GM04503 (cell line): Measurements from ENCODE around the gene P4HTM.
A peak's percentile ranks its signal among the peaks of the same experiment; 100 is the strongest.
"Not testable (repeated sequence)": the region's sequence is repeated elsewhere in the genome, so short reads cannot be mapped to it uniquely, and the experiment has no call there.

Experiments used
- DNase-seq: peaks from one replicate; pipeline ENCODE4 v3.0.0-alpha.2; 2012; ENCODE audit warnings: low read depth

Gene P4HTM

GRCh38 chr3:48985831-48986376 is 4.1 kb upstream of the P4HTM start:
- no peak for DNase-seq

- DNase-seq: no peak
Observed at GRCh38 chr3:48989126-48989795, 780 bp upstream of the P4HTM start.

GRCh38 chr3:48990636-48991469 is 812 bp downstream of the P4HTM start:
- DNase-seq: no peak

DNA sequence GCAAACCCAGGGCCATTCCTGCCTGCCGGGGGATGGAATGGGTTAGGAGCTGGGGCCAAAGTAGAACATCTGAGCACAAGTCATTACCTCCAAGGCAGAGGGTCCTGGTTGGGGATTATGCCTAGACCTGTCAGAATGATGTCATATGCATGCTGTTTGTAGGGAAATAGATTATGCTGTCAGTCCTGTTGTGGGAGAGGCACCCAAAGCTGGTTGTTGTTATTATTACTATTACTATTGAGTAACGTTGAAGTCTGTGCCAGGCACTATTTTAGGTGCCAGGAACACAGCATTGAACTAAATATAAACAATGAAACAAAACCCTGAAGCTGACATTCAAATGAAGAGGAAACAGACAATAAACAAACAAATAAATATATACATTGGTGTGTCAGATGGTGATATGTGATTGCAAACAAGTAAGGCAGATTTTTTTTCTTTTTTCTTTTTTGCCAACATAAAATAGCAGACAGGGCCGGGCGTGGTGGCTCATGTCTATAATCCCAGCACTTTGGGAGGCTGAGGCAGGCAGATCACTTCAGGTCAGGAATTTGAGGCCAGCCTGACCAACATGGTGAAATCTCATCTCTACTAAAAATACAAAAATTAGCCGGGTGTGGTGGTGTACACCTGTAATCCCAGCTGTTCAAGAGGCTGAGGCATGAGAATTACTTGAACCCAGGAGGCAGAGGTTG is 2.0 kb downstream of the P4HTM start:
- DNase-seq: no peak

GRCh38 chr3:48993834-48994233 is 3.8 kb downstream of the P4HTM start:
- DNase-seq: no peak

DNA sequence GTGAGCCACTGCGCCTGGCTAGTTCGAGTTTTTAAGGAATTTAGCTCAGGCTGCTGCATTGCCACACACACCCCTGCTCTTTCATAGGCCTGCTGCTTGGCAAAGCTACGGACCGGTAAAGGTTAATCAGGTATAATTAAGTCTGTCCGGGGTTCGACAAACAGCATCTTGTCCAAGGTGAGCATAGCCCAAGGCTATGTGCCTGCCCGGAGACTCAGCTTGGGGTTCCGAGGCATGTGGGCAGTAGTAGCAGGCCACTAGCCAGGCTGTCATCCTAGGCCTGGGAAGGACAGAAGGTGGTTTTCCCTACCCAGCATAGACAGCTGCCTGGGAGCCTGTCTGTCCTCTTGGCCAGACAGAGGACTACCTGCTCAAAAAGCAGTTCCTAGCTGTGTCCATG is 6.6 kb downstream of the P4HTM start:
- DNase-seq: no peak

GRCh38 chr3:48997102-48997635 is 7.1 kb downstream of the P4HTM start:
- DNase-seq: no peak

DNA sequence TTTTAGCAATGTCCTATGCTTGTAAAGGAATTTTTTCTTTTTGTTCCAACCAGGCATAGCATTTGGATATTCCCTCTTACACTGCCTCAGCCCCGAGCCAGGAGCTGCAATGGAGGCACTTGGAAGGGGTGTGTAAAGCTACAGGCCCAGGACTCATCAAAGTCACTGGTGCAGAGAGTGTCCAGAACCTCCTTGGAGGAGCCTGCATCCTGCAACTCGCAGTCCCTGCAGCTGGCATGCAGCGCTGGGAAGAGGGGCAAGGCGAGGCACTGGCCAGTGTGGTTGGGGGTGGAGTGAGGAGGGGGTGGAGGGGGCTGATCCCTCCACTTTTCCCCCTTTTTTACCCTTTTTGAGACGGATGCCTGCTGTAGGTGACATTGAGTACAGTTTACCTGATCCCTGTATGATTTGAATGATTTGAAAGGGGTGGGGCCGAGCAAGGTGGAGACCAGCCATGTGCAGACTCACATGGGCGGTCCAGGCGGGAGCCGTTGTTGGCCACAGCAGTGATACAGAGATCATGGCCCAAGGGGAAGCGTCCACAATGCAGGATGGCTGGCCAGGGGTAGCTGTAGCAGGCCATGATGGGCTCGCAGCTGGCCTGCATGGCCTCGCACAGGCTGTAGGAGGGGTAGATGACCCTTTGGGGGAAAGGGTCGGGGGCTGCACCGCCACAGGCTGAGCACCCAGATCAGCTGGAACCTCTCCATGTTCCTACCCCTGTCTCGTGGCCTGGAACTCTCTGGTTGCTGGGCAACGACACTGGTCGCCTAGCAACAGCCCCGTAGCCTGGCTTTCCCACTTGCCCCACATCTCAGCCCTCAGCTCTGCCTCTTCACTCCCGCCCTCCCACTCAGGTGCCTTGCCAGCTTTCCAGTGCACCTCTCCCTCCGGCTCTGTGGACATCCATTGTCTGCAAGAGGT is 7.9 kb downstream of the P4HTM start:
- DNase-seq: no peak

GRCh38 chr3:48999085-48999858 is 9.2 kb downstream of the P4HTM start:
- no peak for DNase-seq

DNA sequence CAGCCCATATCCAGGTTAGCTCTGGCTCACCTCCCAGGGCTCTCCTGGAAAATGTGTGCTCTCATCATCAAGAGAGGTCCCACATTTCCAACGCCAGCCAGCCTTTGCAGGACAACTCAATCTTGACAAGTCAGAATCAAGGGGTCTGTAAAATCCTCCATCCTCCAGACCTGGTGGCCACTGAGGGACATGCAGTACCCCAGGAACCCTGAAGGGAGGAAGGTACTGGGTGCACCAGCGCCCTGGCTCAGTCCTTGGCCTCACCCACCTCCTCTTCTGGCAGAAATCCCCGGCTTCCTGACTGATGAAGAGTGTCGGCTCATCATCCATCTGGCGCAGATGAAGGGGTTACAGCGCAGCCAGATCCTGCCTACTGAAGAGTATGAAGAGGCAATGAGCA is 11.1 kb downstream of the P4HTM start:
- no peak for DNase-seq

- no peak for DNase-seq
Observed at GRCh38 chr3:49004352-49005302, 14.6 kb downstream of the P4HTM start.

GRCh38 chr3:49005303-49005680 is 15.3 kb downstream of the P4HTM start:
- no peak for DNase-seq

- DNase-seq: no peak
Observed at GRCh38 chr3:49005998-49006397, 16.0 kb downstream of the P4HTM start.

DNA sequence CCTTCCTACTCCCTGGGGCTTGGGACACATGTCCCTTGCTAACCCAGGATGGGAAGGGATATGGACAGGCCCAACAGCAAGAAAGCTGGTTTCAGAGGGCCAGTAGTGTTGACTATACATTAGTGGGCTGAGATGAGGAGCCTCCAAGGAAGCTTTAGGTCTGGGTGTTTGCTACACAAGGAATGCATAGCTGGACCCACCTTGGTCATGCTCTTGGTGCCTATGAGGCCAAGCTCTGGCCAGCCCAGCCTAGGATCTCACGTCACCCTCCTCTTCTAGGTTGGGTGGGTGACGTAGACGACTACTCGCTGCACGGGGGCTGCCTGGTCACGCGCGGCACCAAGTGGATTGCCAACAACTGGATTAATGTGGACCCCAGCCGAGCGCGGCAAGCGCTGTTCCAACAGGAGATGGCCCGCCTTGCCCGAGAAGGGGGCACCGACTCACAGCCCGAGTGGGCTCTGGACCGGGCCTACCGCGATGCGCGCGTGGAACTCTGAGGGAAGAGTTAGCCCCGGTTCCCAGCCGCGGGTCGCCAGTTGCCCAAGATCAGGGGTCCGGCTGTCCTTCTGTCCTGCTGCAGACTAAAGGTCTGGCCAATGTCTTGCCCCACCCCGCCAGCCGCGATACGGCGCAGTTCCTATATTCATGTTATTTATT is 16.5 kb downstream of the P4HTM start:
- DNase-seq: no peak

DNA sequence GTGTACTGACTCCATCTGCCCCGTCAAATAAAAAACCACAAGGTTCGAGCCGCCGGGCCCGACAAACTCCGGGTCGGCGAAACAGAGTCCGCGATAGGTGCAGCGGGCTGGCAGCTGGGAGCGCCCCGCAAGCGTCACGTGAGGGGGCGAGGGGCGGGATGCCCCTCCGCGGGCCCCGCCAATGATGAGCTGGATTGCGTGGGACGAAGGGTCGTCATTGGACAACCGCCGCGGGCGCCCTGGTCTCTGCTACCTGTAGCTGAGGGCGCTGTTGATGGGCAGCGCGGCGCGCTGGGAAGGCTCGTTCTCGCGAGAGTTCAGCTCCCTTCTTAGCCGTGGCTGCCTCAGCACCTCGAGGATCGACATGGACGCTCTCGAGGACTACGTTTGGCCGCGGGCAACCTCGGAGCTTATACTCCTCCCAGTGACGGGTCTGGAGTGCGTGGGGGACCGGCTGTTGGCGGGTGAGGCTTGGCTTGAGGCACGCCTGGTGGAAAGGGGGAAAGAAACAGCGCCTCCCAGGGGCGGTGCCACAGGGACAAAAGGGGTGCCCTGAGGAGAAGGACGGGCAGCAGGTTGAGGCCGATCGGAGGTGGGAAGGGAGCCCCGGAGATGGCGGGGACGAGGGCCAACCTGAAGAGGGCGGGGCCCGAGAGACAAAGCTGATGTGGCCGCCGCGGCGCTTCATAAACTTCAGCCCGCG is 17.2 kb downstream of the P4HTM start, which contains the start of gene WDR6:
WDR6 (plus strand) TSS at position 324 of the 703 bp plus-strand sequence; CDS start at position 365, 41 bp downstream.
- peak; percentile 83 for DNase-seq

GRCh38 chr3:49007771-49008528 is 17.9 kb downstream of the P4HTM start:
- DNase-seq: peak; percentile 52

DNA sequence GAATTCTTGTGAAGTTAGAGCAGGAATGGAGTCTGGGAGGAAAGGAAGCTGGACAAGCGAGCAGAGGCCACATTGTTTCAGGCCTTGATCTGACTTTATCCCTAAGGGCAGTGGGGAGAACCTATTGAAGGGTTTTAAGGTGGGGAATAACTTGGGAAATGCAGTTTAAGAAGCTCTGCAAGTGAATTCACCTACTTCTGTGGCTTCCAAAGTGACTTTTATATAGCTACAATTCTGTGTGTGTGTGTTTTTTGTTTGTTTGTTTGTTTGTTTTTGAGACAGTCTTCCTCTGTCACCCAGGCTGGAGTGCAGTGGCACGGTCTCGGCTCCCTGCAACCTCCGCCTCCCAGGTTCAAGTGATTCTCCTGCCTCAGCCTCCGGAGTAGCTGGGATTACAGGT is 18.6 kb downstream of the P4HTM start:
- not testable (repeated sequence) for DNase-seq
